ENCODE measurements around the gene FBXO30. TPM values are rescaled to one million over a fixed set of nuclear protein-coding genes. Genes with fewer than 3 reads are reported as not detected.

FBXO30 gene
- total and polyA plus RNA-seq, 2 donors, result 2.6 to 5.7 TPM

DNA sequence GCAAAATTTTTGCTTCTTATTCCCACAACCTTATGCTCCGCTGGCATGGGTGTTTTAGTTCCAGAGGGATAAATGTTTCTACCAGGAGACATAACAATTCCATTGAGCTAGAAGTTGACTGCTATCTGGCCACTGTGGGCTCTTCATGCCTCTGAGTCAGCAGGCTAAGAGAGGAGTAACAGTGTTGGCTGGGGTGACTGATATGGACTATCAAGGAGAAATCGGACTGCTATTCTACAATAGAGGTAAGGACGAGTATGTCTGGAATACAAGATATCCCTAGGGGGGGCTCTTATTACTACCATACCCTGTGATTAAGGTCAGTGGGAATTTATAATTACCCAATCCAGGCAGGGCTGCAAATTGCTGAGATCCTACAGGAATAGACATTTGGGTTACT, 26.9 kb downstream of the FBXO30 start:
- Histone ChIP-seq H3K4me1 (ENCODE audit: control insufficient read depth in 2 of 2, insufficient read depth in 2 of 2, low read length in 2 of 2) (no peaks in the 10 kb centered on the region), H3K27ac (ENCODE audit: low read depth in 1 of 2, low read length in 1 of 2) (no peak overlapping the region), H3K9me3 (ENCODE audit: control insufficient read depth in 2 of 2, insufficient read depth in 1 of 2, low read length in 1 of 2) (peaks cover 0 to 8% of the 10 kb centered on the region in 2 donors), H3K36me3 (ENCODE audit: control insufficient read depth in 2 of 2, insufficient read depth in 2 of 2, low read length in 1 of 2) (no peaks in the 10 kb centered on the region), H3K4me3 (ENCODE audit: low read length in 2 of 2) (no peak overlapping the region), H3K27me3 (ENCODE audit: control insufficient read depth in 2 of 2, insufficient read depth in 1 of 2, low read length in 1 of 2) (no peaks in the 10 kb centered on the region)
- no peak for DNase-seq (ENCODE audit: low read depth in 6 of 9, low spot score in 9 of 9)
- 97% methylated on average over 3 of the region's 3 CpGs for WGBS

DNA sequence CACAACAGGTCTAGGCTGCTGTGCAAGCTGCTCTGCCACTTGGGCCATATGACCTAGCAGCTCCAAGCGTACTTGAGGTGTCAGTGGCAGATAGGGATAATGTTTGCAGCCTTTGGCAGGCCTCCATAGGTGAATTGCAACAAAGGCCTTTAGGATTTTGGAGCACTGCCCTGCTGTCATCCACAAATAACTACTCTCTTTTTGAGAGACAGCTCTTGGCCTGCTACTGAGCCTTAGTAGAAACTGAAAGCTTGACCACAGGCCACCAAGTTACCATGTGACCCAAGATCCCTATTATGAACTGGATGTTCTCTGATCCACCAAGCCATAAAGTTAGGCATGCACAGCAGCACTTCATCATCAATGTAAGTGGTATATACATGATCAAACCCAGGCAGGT, 29.9 kb downstream of the FBXO30 start:
- no peak for DNase-seq (ENCODE audit: low read depth in 6 of 9, low spot score in 9 of 9)
- WGBS, result 90% methylated on average over 1 of the region's 1 CpG

DNA sequence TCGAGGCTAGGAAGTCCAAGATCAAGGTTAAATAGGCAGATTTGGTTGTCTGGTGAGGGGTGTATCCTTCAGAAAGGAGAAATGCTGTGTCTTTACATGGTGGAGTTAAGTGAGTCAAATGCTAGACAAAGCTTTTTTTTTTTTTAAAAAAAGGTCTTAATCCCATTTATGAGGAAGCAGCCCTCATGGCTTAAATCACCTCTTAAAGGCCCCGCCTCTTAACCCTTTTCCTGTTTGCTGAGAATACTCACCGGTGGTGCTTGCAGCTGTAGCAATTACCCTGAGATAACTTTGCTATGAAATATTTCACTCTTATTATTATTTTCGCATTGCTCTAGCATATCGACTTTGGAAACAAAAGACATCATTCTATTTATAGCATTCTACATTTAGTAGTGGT, 30.8 kb downstream of the FBXO30 start:
- H3K27me3 ChIP-seq (ENCODE audit: control insufficient read depth in 2 of 2, insufficient read depth in 1 of 2, low read length in 1 of 2), result no peaks in the 10 kb centered on the region
- no peak overlapping the region for H3K4me3 ChIP-seq (ENCODE audit: low read length in 2 of 2)
- H3K4me1 ChIP-seq (ENCODE audit: control insufficient read depth in 2 of 2, insufficient read depth in 2 of 2, low read length in 2 of 2), result no peaks in the 10 kb centered on the region
- H3K9me3 ChIP-seq (ENCODE audit: control insufficient read depth in 2 of 2, insufficient read depth in 1 of 2, low read length in 1 of 2), result no peaks in the 10 kb centered on the region
- WGBS, result 59% methylated on average over 5 of the region's 5 CpGs
- no peak overlapping the region for H3K27ac ChIP-seq (ENCODE audit: low read depth in 1 of 2, low read length in 1 of 2)
- H3K36me3 ChIP-seq (ENCODE audit: control insufficient read depth in 2 of 2, insufficient read depth in 2 of 2, low read length in 1 of 2), result no peaks in the 10 kb centered on the region
- peak in 1 of 9 donors; percentile 21 for DNase-seq (ENCODE audit: low read depth in 6 of 9, low spot score in 9 of 9)

More for the DNA sequence above, 29.9 kb downstream of the FBXO30 start:
- Histone ChIP-seq H3K27ac (ENCODE audit: low read depth in 1 of 2, low read length in 1 of 2) (no peak overlapping the region), H3K4me1 (ENCODE audit: control insufficient read depth in 2 of 2, insufficient read depth in 2 of 2, low read length in 2 of 2) (no peaks in the 10 kb centered on the region), H3K9me3 (ENCODE audit: control insufficient read depth in 2 of 2, insufficient read depth in 1 of 2, low read length in 1 of 2) (no peaks in the 10 kb centered on the region), H3K36me3 (ENCODE audit: control insufficient read depth in 2 of 2, insufficient read depth in 2 of 2, low read length in 1 of 2) (no peaks in the 10 kb centered on the region), H3K4me3 (ENCODE audit: low read length in 2 of 2) (no peak overlapping the region), H3K27me3 (ENCODE audit: control insufficient read depth in 2 of 2, insufficient read depth in 1 of 2, low read length in 1 of 2) (no peaks in the 10 kb centered on the region)

DNA sequence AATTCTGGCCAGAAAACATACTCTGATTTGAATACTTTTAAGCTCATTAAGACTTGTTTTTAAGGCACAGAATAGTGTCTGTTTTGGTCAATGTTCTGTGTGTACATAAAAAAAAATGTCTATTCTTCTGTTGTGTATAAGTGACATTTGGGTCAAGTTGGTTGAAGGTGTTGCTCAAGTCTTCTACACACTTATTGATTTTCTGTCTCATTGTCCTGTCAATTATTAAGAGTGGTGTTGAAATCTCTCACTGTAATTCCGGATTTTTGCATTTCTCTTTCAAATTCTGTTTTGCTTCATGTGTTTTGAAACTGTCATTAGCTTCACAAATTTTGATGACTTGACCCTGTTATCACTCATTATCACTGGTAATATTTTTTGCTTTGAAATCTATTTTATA, 41.7 kb downstream of the FBXO30 start:
- Histone ChIP-seq H3K4me1 (ENCODE audit: control insufficient read depth in 2 of 2, insufficient read depth in 2 of 2, low read length in 2 of 2) (no peaks in the 10 kb centered on the region), H3K4me3 (ENCODE audit: low read length in 2 of 2) (no peak overlapping the region), H3K36me3 (ENCODE audit: control insufficient read depth in 2 of 2, insufficient read depth in 2 of 2, low read length in 1 of 2) (no peaks in the 10 kb centered on the region), H3K9me3 (ENCODE audit: control insufficient read depth in 2 of 2, insufficient read depth in 1 of 2, low read length in 1 of 2) (no peaks in the 10 kb centered on the region), H3K27ac (ENCODE audit: low read depth in 1 of 2, low read length in 1 of 2) (no peak overlapping the region), H3K27me3 (ENCODE audit: control insufficient read depth in 2 of 2, insufficient read depth in 1 of 2, low read length in 1 of 2) (no peaks in the 10 kb centered on the region)
- DNase-seq (ENCODE audit: low read depth in 6 of 9, low spot score in 9 of 9), result no peak
- 89% methylated on average over 1 of the region's 1 CpG for WGBS

DNA sequence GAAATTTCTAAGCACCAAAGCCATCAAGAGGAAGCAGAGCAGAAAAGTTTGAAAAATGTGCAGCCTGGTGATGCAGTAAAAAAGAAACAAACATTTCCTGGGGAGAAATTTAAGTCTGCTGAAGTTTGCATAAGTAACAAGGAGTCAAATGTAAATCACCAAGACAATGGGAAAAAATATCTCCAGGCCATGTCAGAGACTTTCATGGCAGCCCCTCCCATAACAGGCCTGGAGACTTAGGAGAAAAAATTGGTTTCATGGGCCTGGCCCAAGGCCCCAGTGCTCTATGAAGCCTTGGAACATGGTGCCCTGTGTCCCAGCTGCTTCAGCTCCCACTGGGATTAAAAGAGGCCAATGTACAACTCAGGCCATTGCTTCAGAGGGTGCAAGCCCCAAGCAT, 49.1 kb downstream of the FBXO30 start:
- no peaks in the 10 kb centered on the region for H3K9me3 ChIP-seq (ENCODE audit: control insufficient read depth in 2 of 2, insufficient read depth in 1 of 2, low read length in 1 of 2)
- H3K27me3 ChIP-seq (ENCODE audit: control insufficient read depth in 2 of 2, insufficient read depth in 1 of 2, low read length in 1 of 2), result no peaks in the 10 kb centered on the region
- H3K36me3 ChIP-seq (ENCODE audit: control insufficient read depth in 2 of 2, insufficient read depth in 2 of 2, low read length in 1 of 2), result no peaks in the 10 kb centered on the region
- DNase-seq (ENCODE audit: low read depth in 6 of 9, low spot score in 9 of 9), result no peak
- H3K4me3 ChIP-seq (ENCODE audit: low read length in 2 of 2), result no peak overlapping the region
- no peak overlapping the region for H3K27ac ChIP-seq (ENCODE audit: low read depth in 1 of 2, low read length in 1 of 2)
- H3K4me1 ChIP-seq (ENCODE audit: control insufficient read depth in 2 of 2, insufficient read depth in 2 of 2, low read length in 2 of 2), result no peaks in the 10 kb centered on the region

DNA sequence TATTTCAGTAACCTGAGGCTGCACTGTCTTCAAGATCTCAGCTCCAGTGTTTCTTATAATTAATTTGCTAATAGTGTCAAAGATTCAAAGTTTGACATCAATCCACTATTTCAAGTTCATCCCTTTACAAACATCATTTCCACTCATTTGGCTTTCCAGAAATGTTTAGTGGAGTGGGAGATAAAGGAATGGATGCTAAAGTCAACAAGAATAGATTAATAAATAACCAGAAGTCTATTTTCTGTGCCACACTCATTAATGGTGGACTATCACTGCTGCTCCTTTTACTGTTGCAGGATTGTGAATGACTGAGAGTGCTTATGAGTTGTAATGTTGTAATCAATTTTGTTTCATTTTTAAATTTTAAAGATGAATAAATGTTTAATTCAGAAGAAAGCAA, 50.9 kb downstream of the FBXO30 start:
- H3K4me3 ChIP-seq (ENCODE audit: low read length in 2 of 2), result no peak overlapping the region

DNA sequence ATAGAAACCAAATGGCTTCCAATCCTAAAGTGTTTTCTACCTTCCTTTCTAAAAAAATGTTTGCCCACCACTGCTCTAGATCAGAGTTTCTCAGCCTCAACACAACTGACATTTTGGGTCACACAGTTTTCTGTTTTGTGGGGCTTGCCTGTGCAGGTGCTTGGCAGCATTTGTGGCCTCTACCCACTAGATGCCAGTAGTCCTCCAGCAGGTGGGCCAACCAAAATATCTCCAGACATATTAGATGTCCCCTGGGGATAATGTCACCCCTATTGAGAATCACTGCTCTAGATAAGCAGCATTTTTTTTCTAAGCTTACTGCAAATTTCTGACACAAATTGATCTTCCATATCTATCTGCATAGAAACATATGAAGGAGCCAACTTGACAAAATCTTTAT, 53.0 kb downstream of the FBXO30 start:
- H3K9me3 ChIP-seq (ENCODE audit: control insufficient read depth in 2 of 2, insufficient read depth in 1 of 2, low read length in 1 of 2), result no peaks in the 10 kb centered on the region
- no peaks in the 10 kb centered on the region for H3K36me3 ChIP-seq (ENCODE audit: control insufficient read depth in 2 of 2, insufficient read depth in 2 of 2, low read length in 1 of 2)
- no peaks in the 10 kb centered on the region for H3K4me1 ChIP-seq (ENCODE audit: control insufficient read depth in 2 of 2, insufficient read depth in 2 of 2, low read length in 2 of 2)
- no peak overlapping the region for H3K27ac ChIP-seq (ENCODE audit: low read depth in 1 of 2, low read length in 1 of 2)
- no peak overlapping the region for H3K4me3 ChIP-seq (ENCODE audit: low read length in 2 of 2)
- no peaks in the 10 kb centered on the region for H3K27me3 ChIP-seq (ENCODE audit: control insufficient read depth in 2 of 2, insufficient read depth in 1 of 2, low read length in 1 of 2)
- peak in 1 of 9 donors; percentile 7 for DNase-seq (ENCODE audit: low read depth in 6 of 9, low spot score in 9 of 9)

More for the DNA sequence above, 50.9 kb downstream of the FBXO30 start:
- no peak overlapping the region for H3K27ac ChIP-seq (ENCODE audit: low read depth in 1 of 2, low read length in 1 of 2)
- H3K9me3 ChIP-seq (ENCODE audit: control insufficient read depth in 2 of 2, insufficient read depth in 1 of 2, low read length in 1 of 2), result no peaks in the 10 kb centered on the region
- DNase-seq (ENCODE audit: low read depth in 6 of 9, low spot score in 9 of 9), result no peak
- H3K4me1 ChIP-seq (ENCODE audit: control insufficient read depth in 2 of 2, insufficient read depth in 2 of 2, low read length in 2 of 2), result no peaks in the 10 kb centered on the region
- H3K27me3 ChIP-seq (ENCODE audit: control insufficient read depth in 2 of 2, insufficient read depth in 1 of 2, low read length in 1 of 2), result no peaks in the 10 kb centered on the region
- H3K36me3 ChIP-seq (ENCODE audit: control insufficient read depth in 2 of 2, insufficient read depth in 2 of 2, low read length in 1 of 2), result no peaks in the 10 kb centered on the region

DNA sequence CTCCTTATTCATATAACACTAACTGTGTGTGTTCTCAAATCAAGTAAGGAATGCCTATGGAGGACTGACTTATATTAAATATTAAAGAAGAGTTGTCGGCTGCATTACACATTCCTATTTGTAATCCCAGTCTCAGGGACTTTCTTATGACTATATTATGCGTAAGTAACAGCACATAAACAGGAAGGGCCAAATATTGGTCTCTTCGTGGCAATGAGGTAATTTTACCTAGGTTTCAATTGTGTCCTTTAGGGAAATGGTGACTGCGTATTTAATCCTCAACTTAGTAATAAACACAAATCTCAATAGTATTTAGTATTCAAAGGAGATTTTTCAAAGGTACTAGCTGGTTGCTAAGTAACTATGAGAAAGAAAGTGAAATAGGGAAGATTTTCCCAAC, 56.5 kb downstream of the FBXO30 start:
- Histone ChIP-seq H3K27me3 (ENCODE audit: control insufficient read depth in 2 of 2, insufficient read depth in 1 of 2, low read length in 1 of 2) (no peaks in the 10 kb centered on the region), H3K4me3 (ENCODE audit: low read length in 2 of 2) (no peak overlapping the region), H3K27ac (ENCODE audit: low read depth in 1 of 2, low read length in 1 of 2) (no peak overlapping the region), H3K9me3 (ENCODE audit: control insufficient read depth in 2 of 2, insufficient read depth in 1 of 2, low read length in 1 of 2) (no peaks in the 10 kb centered on the region), H3K4me1 (ENCODE audit: control insufficient read depth in 2 of 2, insufficient read depth in 2 of 2, low read length in 2 of 2) (no peaks in the 10 kb centered on the region), H3K36me3 (ENCODE audit: control insufficient read depth in 2 of 2, insufficient read depth in 2 of 2, low read length in 1 of 2) (no peaks in the 10 kb centered on the region)
- no peak for DNase-seq (ENCODE audit: low read depth in 6 of 9, low spot score in 9 of 9)
- WGBS, result 97% methylated on average over 4 of the region's 4 CpGs

DNA sequence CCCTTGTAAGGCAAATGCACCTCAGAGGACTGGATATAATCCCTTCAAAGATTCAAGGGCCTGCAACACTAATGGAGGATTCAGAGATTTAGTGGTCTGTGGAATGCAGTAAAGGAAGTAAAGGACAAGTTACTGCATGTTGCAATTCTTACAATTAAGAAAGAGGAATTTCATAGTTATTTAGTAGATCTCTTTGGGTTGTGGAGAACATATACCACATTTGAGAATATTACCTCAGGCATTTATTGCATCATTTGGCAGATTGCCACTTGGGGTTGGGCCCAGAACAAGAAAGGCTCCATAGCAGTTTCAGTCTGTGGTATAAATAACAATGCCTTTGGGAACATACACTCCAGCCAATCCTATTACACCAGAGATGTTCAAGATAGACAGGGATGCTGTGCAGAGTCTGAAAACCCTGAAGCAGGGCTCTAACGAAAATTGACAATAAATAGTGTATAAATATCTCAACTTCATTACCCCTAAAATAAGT, 58.4 kb downstream of the FBXO30 start:
- no peaks in the 10 kb centered on the region for H3K9me3 ChIP-seq (ENCODE audit: control insufficient read depth in 2 of 2, insufficient read depth in 1 of 2, low read length in 1 of 2)
- no peak overlapping the region for H3K4me3 ChIP-seq (ENCODE audit: low read length in 2 of 2)
- DNase-seq (ENCODE audit: low read depth in 6 of 9, low spot score in 9 of 9), result no peak
- H3K4me1 ChIP-seq (ENCODE audit: control insufficient read depth in 2 of 2, insufficient read depth in 2 of 2, low read length in 2 of 2), result no peaks in the 10 kb centered on the region
- H3K27me3 ChIP-seq (ENCODE audit: control insufficient read depth in 2 of 2, insufficient read depth in 1 of 2, low read length in 1 of 2), result no peaks in the 10 kb centered on the region
- no peaks in the 10 kb centered on the region for H3K36me3 ChIP-seq (ENCODE audit: control insufficient read depth in 2 of 2, insufficient read depth in 2 of 2, low read length in 1 of 2)
- no peak overlapping the region for H3K27ac ChIP-seq (ENCODE audit: low read depth in 1 of 2, low read length in 1 of 2)
- 95% methylated on average over 1 of the region's 1 CpG for WGBS

DNA sequence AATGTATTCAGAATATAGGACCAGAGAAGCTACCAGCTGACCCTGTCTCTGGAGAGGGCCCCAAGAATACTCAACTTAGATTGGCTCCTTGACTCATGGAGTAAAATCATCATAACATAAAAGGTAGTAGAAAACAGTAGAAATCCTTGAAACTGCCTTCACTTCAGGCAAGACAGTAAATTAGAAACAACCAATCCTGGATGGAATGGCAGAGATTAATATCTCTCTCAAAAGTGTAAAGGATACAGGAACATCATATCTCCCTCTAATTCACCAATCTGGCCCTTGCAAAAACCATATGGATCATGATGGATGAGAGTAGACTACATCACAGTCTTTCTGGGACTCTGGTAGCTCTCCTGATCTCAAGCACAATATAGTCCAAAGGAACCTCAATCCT, 58.9 kb downstream of the FBXO30 start:
- Histone ChIP-seq H3K9me3 (ENCODE audit: control insufficient read depth in 2 of 2, insufficient read depth in 1 of 2, low read length in 1 of 2) (no peaks in the 10 kb centered on the region), H3K27me3 (ENCODE audit: control insufficient read depth in 2 of 2, insufficient read depth in 1 of 2, low read length in 1 of 2) (no peaks in the 10 kb centered on the region), H3K36me3 (ENCODE audit: control insufficient read depth in 2 of 2, insufficient read depth in 2 of 2, low read length in 1 of 2) (no peaks in the 10 kb centered on the region), H3K27ac (ENCODE audit: low read depth in 1 of 2, low read length in 1 of 2) (no peak overlapping the region), H3K4me3 (ENCODE audit: low read length in 2 of 2) (no peak overlapping the region), H3K4me1 (ENCODE audit: control insufficient read depth in 2 of 2, insufficient read depth in 2 of 2, low read length in 2 of 2) (no peaks in the 10 kb centered on the region)
- no peak for DNase-seq (ENCODE audit: low read depth in 6 of 9, low spot score in 9 of 9)

All from thymus (tissue), 11 donors.